ENCODE measurements around the gene FCGR1A. TPM values are rescaled to one million over a fixed set of nuclear protein-coding genes. Genes with fewer than 3 reads are reported as not detected.

The FCGR1A gene
- not detected in 2 replicates for total RNA-seq

DNA sequence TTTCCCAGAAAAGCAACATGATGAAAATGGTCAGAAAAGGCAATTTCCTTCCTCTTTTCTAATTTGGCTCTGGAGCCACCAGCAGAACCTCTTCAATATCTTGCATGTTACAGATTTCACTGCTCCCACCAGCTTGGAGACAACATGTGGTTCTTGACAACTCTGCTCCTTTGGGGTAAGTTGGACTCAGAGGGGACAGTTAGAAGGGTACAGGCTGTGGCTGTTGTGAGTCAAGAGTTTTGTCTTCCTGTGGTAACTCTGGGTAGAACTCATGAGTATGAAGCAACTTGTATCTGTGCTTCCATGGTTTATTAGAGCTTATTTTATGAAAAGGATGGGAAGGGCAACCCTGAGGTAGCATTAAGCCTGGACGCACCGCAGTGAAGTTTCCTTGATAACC, at the start of gene FCGR1A:
Gene FCGR1A, plus strand, starts transcription at position 95 of the 400 bp plus-strand sequence. Its CDS starts 50 bp downstream, at position 145.

Other genes with a start within 250 kb of the FCGR1A start
- not detected in 2 replicates for gene PPIAL4C, start 198.8 kb upstream of the FCGR1A start, total RNA-seq
- 5.5 and 10.8 TPM in 2 replicates for gene BOLA1, start 116.9 kb downstream of the FCGR1A start, total RNA-seq
- gene SV2A, start 135.2 kb downstream of the FCGR1A start, total RNA-seq = 0.54 and 1.6 TPM in 2 replicates
- gene SF3B4, start 145.1 kb downstream of the FCGR1A start, total RNA-seq = 8.8 and 11.9 TPM in 2 replicates
- gene MTMR11, start 154.2 kb downstream of the FCGR1A start, total RNA-seq = 2.8 and 5.3 TPM in 2 replicates
- gene OTUD7B, start 228.0 kb downstream of the FCGR1A start, total RNA-seq = 12.1 and 13.6 TPM in 2 replicates